B cell (primary cell): ENCODE measurements around the gene ESYT1. TPM values are rescaled to one million over a fixed set of nuclear protein-coding genes. Genes with fewer than 3 reads are reported as not detected.

Source experiments
- ATAC-seq: fragments of 200-7000 bp; cut with Tn5 transposase; one replicate; pipeline ENCODE4 v1.10.0; 2021; ENCODE audit warnings: low read depth, mild to moderate bottlenecking, moderate number of reproducible peaks, moderate library complexity
- CTCF ChIA-PET: fragments of 350-600 bp; sonication (Branson Sonifier 250); formaldehyde crosslinking; loops from one replicate; lab custom pipeline; 2021; ENCODE audit warnings: antibody characterized with exemption, inconsistent platforms; lab: Charles Lee
- POLR2A ChIA-PET: fragments of 350-600 bp; sonication (Branson Sonifier 250); formaldehyde crosslinking; loops from one replicate; lab custom pipeline; 2021; ENCODE audit warnings: antibody characterized with exemption; lab: Charles Lee
- DNase-seq: peaks from one replicate; pipeline ENCODE4 v3.0.0; 2013
- H2AFZ ChIP-seq: 2 replicates; pipeline ENCODE4 v1.6.1; 2012; ENCODE audit warnings: mild to moderate bottlenecking, low read depth, low read length; ENCODE audit not compliant: insufficient read depth, poor library complexity, severe bottlenecking
- H3K27ac ChIP-seq, 2 donors: 1 replicate in 1 of 2; 2 replicates in 1 of 2; pipeline ENCODE4 v1.5.1; 2012 to 2013; ENCODE audit warnings: low read length in 2 of 2, mild to moderate bottlenecking in 2 of 2, moderate library complexity in 1 of 2
- H3K27me3 ChIP-seq, 4 experiments: fragments of 200-600 bp in 1 of 4; sonication (generic) in 1 of 4; replicated peaks in 1 of 4; 1 replicate in 2 of 4; 2 replicates in 2 of 4; pipeline versions ENCODE4 v1.6.1 to v1.7.0; 2013 to 2016; ENCODE audit warnings: low read length in 3 of 4, mild to moderate bottlenecking in 2 of 4, mixed read lengths in 1 of 4, moderate library complexity in 1 of 4; ENCODE audit not compliant: insufficient read depth in 4 of 4, control insufficient read depth in 3 of 4; ENCODE audit errors: control extremely low read depth in 1 of 4
- H3K36me3 ChIP-seq, 2 experiments: replicated peaks in 1 of 2; 1 replicate in 1 of 2; 2 replicates in 1 of 2; pipeline versions ENCODE4 v1.6.1 to v1.7.1; 2013; ENCODE audit warnings: low read length in 1 of 2; ENCODE audit not compliant: insufficient read depth in 2 of 2, control insufficient read depth in 1 of 2; ENCODE audit errors: control extremely low read depth in 1 of 2, extremely low read depth in 1 of 2
- H3K4me1 ChIP-seq, 2 donors: fragments of 200-600 bp in 1 of 2; sonication (generic) in 1 of 2; 1 replicate in 1 of 2; 2 replicates in 1 of 2; pipeline versions ENCODE4 v1.5.1 to v1.6.1; 2013 to 2017; ENCODE audit warnings: low read length in 2 of 2; ENCODE audit not compliant: control insufficient read depth in 2 of 2, insufficient read depth in 2 of 2
- H3K4me2 ChIP-seq: replicated peaks from 2 replicates; pipeline ENCODE3; 2012; ENCODE audit warnings: mild to moderate bottlenecking, low read depth, low read length; ENCODE audit not compliant: poor library complexity, severe bottlenecking
- H3K4me3 ChIP-seq, 5 experiments: fragments of 200-600 bp in 1 of 5; sonication (generic) in 1 of 5; 1 replicate in 3 of 5; 2 replicates in 2 of 5; pipeline versions ENCODE4 v1.5.1 to v1.7.0; 2011 to 2016; ENCODE audit warnings: low read length in 4 of 5, mild to moderate bottlenecking in 4 of 5, low read depth in 2 of 5, control low read depth in 1 of 5, moderate library complexity in 1 of 5; ENCODE audit not compliant: insufficient read depth in 1 of 5; ENCODE audit errors: control extremely low read depth in 1 of 5, extremely low read depth in 1 of 5
- H3K79me2 ChIP-seq: fragments of 200-600 bp; sonication (generic); one replicate; pipeline ENCODE4 v1.6.0; 2016; ENCODE audit warnings: low read length; ENCODE audit not compliant: control insufficient read depth, insufficient read depth
- H3K9ac ChIP-seq: fragments of 200-600 bp; sonication (generic); 2 replicates; pipeline ENCODE4 v1.6.1; 2017; ENCODE audit warnings: mild to moderate bottlenecking, low read length, moderate library complexity
- H3K9me3 ChIP-seq, 3 donors: one replicate each; pipeline versions ENCODE4 v1.6.1 to v1.7.1; 2013; ENCODE audit warnings: low read length in 2 of 3; ENCODE audit not compliant: control insufficient read depth in 2 of 3, insufficient read depth in 1 of 3; ENCODE audit errors: control extremely low read depth in 1 of 3
- H4K20me1 ChIP-seq: 2 replicates; pipeline ENCODE4 v1.6.0; 2012; ENCODE audit warnings: mild to moderate bottlenecking, low read length; ENCODE audit not compliant: insufficient read depth, control insufficient read depth, poor library complexity, severe bottlenecking
- H3K27ac Mint-ChIP-seq: one replicate; pipeline ENCODE4 v1.8.0; 2021; ENCODE audit warnings: mixed read lengths
- H3K27me3 Mint-ChIP-seq: one replicate; pipeline ENCODE4 v1.8.0; 2021; ENCODE audit warnings: mixed read lengths
- H3K4me1 Mint-ChIP-seq: one replicate; pipeline ENCODE4 v1.8.0; 2021; ENCODE audit warnings: mixed read lengths
- H3K4me3 Mint-ChIP-seq: one replicate; pipeline ENCODE4 v1.8.0; 2021; ENCODE audit warnings: mixed read lengths
- H3K9me3 Mint-ChIP-seq: one replicate; pipeline ENCODE4 v1.8.0; 2022; ENCODE audit warnings: mixed read lengths; ENCODE audit not compliant: insufficient read depth
- EZH2 ChIP-seq: IDR thresholded peaks from 2 replicates; pipeline ENCODE4 v1.6.1; 2012; ENCODE audit warnings: borderline replicate concordance, low read depth, mild to moderate bottlenecking, moderate library complexity, low read length; ENCODE audit not compliant: insufficient read depth, poor library complexity, severe bottlenecking
- WGBS: methylation state at CpG from one replicate; pipeline ENCODE4 v1.1.5; 2013; ENCODE audit warnings: missing lambda C conversion rate; ENCODE audit not compliant: insufficient coverage; 5-methylcytosine and 5-hydroxymethylcytosine counted together
- intact Hi-C: fragments of 100-400 bp; cut with micrococcal nuclease; formaldehyde crosslinking; loops from one replicate; pipeline ENCODE4 v1.10.0; 2022
- polyA plus RNA-seq: library from polyadenylated mRNA; depleted of rRNA; stranded (reverse); fragments of >200 nt; gene quantifications from 2 replicates; pipeline ENCODE4 v1.2.3, GENCODE V29; 2012
- total RNA-seq, 2 donors: library from RNA; stranded (reverse); fragments of 120-200 nt in 1 of 2; gene quantifications; 1 replicate in 1 of 2; 2 replicates in 1 of 2; pipeline versions ENCODE4 v1.2.3 to v1.2.4, GENCODE V29; 2013 to 2022
- TF ChIP-seq, protein P1 (sequence below): fragments of 200-600 bp; IDR thresholded peaks from one replicate; pipeline ENCODE4 v1.8.0; 2022; ENCODE audit warnings: antibody characterized with exemption, mild to moderate bottlenecking

ESYT1 gene
- total and polyA plus RNA-seq, 2 donors (not counting 1 experiment from before 2014, with no cell fraction given), result 154 to 162 TPM

GRCh38 chr12:56098592-56098991 is 29.5 kb upstream of the ESYT1 start:
- Histone ChIP-seq H3K4me1 (peaks cover 6 to 8% of the 10 kb centered on the region in 2 donors), H3K4me3 (no peak overlapping the region), H3K9ac (no peak overlapping the region), H3K36me3 (no peaks in the 10 kb centered on the region), H3K4me2 (no peak overlapping the region), H3K27ac (no peak overlapping the region), H3K79me2 (no peaks in the 10 kb centered on the region), H4K20me1 (no peaks in the 10 kb centered on the region), H2AFZ (no peak overlapping the region), H3K9me3 (no peaks in the 10 kb centered on the region), H3K27me3 (peaks cover 0 to 13% (median 0%) of the 10 kb centered on the region in 4 experiments)
- peaks cover 10% of the 10 kb centered on the region for H3K4me1 Mint-ChIP-seq
- intact Hi-C loops, result no loop called here
- peaks cover 22% of the 10 kb centered on the region for H3K27me3 Mint-ChIP-seq
- DNase-seq, result no peak
- no peak overlapping the region for H3K27ac Mint-ChIP-seq
- 83% methylated on average over 1 of the region's 3 CpGs for WGBS
- H3K9me3 Mint-ChIP-seq, result no peaks in the 10 kb centered on the region
- H3K4me3 Mint-ChIP-seq, result no peak overlapping the region
- ATAC-seq, result no peak
- TF ChIP-seq, protein P1, sequence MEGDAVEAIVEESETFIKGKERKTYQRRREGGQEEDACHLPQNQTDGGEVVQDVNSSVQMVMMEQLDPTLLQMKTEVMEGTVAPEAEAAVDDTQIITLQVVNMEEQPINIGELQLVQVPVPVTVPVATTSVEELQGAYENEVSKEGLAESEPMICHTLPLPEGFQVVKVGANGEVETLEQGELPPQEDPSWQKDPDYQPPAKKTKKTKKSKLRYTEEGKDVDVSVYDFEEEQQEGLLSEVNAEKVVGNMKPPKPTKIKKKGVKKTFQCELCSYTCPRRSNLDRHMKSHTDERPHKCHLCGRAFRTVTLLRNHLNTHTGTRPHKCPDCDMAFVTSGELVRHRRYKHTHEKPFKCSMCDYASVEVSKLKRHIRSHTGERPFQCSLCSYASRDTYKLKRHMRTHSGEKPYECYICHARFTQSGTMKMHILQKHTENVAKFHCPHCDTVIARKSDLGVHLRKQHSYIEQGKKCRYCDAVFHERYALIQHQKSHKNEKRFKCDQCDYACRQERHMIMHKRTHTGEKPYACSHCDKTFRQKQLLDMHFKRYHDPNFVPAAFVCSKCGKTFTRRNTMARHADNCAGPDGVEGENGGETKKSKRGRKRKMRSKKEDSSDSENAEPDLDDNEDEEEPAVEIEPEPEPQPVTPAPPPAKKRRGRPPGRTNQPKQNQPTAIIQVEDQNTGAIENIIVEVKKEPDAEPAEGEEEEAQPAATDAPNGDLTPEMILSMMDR, result no peak
- no peak for TF ChIP-seq EZH2
- ChIA-PET POLR2A (interaction anchor here (0.7 kb wide), 1 partner anchor 29 kb away, joined by 6 read pairs; the partner anchor contains the start of gene ESYT1), CTCF (no interaction called here)

DNA sequence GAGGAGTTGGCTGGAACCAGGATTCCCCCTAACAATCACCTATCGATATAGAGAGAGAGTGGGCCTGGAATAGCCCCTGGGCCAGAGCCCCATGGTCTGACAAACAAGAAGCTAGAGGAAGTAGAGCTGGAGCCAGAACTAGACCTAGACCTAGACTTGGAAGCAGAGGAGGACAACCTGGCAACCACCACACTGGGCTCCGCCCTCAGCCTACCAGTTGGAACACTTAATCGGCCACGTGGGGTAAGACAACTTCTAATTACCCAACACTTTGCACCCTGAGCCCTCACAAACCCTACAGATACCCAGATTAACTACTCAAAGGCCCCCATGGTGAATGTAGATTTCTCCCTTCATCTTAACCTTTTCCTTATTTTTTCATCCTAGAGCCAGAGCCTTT is 28.3 kb upstream of the ESYT1 start:
- intact Hi-C loops, result loop anchor here (5.0 kb wide), 1 partner anchor 127 kb away; the partner anchor contains the start of gene RAB5B
- H3K4me3 ChIP-seq, result no peak overlapping the region
- ChIA-PET CTCF (interaction anchor here (0.8 kb wide), 1 partner anchor 52 kb away, joined by 3 read pairs; no protein-coding TSS in a partner anchor), POLR2A (no interaction called here)
- H3K27me3 ChIP-seq, result peaks cover 0 to 7% (median 0%) of the 10 kb centered on the region in 4 experiments
- no peak overlapping the region for H3K9ac ChIP-seq
- ATAC-seq (no peak), DNase-seq (no peak)
- WGBS, result 86% methylated on average over 4 of the region's 4 CpGs
- TF ChIP-seq, protein P1, result no peak
- TF ChIP-seq EZH2, result no peak
- H3K36me3 ChIP-seq, result no peaks in the 10 kb centered on the region
- no peaks in the 10 kb centered on the region for H3K9me3 Mint-ChIP-seq
- no peak overlapping the region for H3K27ac Mint-ChIP-seq
- H4K20me1 ChIP-seq, result no peaks in the 10 kb centered on the region
- no peaks in the 10 kb centered on the region for H3K9me3 ChIP-seq
- H3K79me2 ChIP-seq, result peaks cover 5% of the 10 kb centered on the region
- peaks cover 16% of the 10 kb centered on the region for H3K27me3 Mint-ChIP-seq
- H3K4me1 Mint-ChIP-seq, result peaks cover 21% of the 10 kb centered on the region
- H3K4me1 ChIP-seq, result peaks cover 9 to 10% of the 10 kb centered on the region in 2 donors
- no peak overlapping the region for H3K4me3 Mint-ChIP-seq
- no peak overlapping the region for H2AFZ ChIP-seq
- no peak overlapping the region for H3K27ac ChIP-seq
- H3K4me2 ChIP-seq, result no peak overlapping the region
